Activated CD4-positive, CD25-positive, alpha-beta regulatory T cell treated with anti-CD3 and anti-CD28 coated beads, Interleukin-2, amount 50 U/mL, for 24 hours (primary cell): ENCODE data around the gene ARNT2.

Experiments
- ATAC-seq, 2 donors: fragments of 150-1000 bp; cut with Tn5 transposase; one replicate each; pipeline ENCODE4 v1.10.0; 2021; ENCODE audit warnings: mild to moderate bottlenecking in 1 of 2, moderate library complexity in 1 of 2

Gene ARNT2

DNA sequence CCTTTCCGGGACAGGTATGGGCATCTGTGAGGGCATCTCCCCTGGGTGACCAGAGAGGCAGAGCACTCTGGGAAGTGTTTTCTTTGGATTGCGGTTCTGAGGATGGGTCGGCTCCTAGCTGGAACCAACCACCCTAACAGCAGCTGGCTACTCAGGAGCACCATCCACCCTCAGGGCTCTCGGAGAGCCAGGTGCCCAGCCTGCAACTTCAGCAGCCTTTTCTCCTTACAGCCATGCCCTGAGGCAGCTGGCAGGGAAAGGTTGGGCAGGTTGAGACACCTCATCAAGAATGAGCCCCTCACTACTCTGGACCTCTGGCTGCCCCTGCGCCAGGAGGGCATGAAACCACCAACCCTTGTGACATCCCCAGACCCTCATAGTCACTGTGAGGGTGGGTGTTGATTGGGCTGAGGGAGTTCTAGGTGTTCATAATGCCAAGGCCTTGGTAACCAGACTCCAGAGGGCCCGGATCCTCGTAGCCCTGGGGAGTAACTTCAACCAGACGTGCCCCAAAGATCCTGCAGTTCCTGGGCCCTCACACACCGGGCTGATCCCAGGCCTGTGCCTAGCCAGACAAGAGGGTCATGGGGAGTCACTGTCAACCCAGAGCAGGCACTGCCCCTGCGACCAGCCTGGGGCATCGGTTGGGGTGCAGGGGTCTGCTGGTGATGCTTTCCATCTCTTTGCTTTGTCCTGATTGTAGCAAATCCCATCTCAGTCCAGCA lies 176.5 kb downstream of the ARNT2 start:
- ATAC-seq = no peak

- no peak for ATAC-seq
These were observed 177.8 kb downstream of the ARNT2 start for GRCh38 chr15:80581976-80582375.

- ATAC-seq = no peak
These were observed 178.7 kb downstream of the ARNT2 start for GRCh38 chr15:80582816-80583423.

GRCh38 chr15:80584561-80584964 lies 180.4 kb downstream of the ARNT2 start:
- ATAC-seq = no peak

GRCh38 chr15:80584973-80585525 lies 180.9 kb downstream of the ARNT2 start:
- ATAC-seq = no peak

DNA sequence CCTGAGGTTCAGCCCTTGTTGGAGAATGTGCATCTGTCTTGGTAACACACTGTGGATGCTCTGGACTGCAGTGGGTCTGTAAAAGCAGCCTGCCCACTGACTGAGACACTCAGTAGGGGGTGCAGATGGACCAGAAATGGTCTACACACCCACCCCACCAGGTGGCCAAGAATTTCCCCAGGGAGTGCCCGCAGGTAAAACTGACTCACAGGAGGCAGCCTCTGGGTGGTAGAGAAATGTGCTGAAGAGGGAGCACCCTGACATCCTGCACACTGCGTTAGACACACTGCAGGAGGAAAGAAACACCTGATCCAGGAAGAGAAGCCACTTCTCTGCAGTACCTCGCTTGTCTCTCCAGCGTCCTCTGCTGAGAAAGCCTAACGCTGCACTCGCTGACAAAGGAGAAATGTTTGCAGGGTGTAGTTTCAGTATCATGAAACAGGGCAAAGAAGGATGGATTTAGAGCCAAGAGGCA lies 181.4 kb downstream of the ARNT2 start:
- ATAC-seq = no peak

- no peak for ATAC-seq
These were observed 182.0 kb downstream of the ARNT2 start for GRCh38 chr15:80586161-80586560.

DNA sequence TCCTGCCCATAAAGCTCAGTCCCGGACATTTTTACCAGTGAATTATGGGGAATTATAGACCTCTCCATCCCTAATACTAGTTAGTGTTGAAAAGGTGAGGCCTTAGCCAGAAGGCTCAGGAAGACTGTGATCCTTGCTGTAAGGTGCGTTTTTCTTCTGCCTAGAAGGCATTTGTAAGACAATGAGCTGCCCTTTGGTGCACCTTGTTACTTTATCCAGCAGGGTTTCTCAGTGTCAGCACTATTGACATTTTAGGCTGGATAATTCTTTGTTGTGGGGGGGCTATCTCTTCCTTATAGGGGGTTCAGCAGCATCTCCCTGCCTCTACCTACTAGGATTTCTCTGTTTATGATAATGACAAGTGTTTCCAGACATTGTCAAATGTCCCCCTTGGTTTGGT lies 182.8 kb downstream of the ARNT2 start:
- no peak for ATAC-seq

DNA sequence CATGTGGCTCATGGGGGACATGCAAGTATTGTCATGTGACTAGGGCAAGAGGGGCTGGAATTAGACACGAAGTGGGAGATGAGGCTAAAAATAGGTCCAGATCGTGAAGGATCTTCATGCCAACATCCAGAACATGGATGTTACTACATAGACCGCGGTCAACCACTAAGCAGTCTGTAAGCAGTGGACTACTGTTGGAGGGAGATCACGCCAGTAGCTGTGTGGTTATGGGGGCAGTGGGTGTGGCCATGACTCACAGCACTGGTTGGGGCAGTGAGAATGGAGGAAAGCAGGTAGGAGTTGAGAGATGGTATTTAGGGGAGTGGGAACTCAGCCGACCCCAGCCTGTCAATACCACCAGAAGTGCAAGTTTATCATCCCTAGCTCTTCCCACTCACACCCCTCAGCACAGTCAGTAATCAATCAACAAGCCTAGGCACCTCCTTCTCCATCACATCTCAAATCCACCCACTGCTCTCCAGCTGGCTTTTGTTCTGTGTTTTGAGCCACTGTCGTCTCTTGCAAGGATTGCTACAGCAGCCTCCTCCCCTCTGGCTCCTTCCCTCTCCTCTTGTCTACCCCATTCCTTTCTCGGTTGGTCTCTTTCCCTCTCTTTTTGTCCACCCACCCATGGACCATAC lies 183.8 kb downstream of the ARNT2 start:
- ATAC-seq = no peak

DNA sequence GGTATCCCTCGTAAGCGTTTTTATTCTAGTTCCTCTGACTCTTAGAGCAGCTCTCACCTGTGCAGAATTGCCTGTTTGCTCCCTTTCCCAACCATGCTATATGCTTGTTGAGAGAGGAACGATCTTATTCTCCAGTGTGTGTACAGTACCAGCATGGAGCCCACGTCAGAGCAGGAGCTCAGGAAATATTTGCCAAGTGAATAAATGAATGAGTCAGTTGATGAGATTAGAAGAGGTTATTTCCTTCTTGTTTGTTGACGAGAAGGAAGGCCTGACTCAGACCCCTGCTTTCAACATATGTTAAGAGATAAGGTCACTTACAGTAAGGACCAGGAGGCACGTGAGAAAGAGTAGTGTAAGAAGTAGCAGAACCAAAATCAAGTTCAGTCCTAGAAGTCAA lies 184.6 kb downstream of the ARNT2 start:
- no peak for ATAC-seq

GRCh38 chr15:80590761-80591355 lies 186.7 kb downstream of the ARNT2 start:
- ATAC-seq = no peak

- no peak for ATAC-seq
These were observed 187.3 kb downstream of the ARNT2 start for GRCh38 chr15:80591471-80591870.

GRCh38 chr15:80591938-80592825 lies 188.0 kb downstream of the ARNT2 start:
- ATAC-seq = no peak

DNA sequence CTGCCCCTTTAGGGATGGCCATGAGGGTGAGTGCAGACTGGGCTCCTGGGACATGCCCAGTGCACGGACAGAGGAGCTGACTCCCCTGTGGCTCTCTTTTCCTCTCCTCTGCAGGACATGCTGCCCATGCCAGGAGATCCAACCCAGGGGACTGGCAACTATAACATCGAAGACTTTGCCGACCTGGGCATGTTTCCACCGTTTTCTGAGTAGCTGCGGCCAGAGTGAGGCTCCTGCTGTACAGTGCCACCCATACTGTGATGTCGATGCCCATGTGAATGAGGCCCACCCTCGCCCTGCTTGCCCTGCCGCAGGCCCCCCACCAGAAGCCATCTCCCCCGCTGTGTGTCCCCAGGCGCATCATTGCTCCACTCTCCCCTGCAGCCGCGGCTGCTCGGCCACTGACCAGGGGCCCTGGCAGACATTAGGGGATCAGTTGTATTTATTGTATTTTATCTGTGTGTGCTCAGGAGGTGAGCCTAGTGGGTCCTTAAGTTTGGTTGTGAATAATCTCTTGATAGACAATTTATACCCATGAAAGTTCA lies 189.4 kb downstream of the ARNT2 start:
- ATAC-seq = no peak

DNA sequence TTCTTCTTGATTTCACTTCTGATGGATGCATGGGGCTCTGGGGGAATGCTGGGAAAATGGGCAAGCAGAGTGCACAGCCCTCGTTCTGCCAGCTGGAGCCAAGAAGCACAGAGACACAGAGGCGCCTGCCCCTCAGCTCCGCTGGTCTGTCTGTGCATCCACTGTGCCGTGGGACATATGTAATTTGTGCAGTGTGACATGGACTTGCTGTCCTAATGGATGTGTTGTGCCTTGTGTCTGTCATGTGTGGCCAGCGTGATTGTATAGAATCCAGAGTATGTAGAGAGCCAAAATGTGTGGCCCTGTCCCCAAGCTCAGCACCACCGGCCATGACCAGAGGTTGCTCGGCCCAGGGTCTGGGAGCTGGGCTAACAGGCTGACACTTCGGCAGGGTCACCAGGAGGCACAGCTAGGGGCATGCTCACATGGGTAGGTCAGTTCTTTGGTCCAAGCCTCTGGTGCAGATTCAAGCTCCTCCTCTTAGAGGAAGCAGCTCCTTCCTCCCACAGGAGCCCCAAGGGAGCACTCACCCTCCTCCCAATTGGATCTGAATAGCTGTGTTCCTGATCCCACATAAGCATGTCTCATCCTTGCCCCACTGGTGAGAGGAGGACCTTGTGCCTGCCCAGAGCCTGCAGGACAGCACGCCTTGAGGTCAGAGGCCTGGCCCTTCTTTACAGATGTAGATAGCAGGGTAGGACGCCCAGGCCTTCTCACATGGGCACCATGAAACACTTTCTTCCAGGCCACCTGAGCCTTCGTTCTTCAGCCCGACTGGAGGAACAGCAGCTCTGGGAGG lies 190.1 kb downstream of the ARNT2 start:
- ATAC-seq = no peak

GRCh38 chr15:80595396-80595795 lies 191.2 kb downstream of the ARNT2 start:
- ATAC-seq = no peak

DNA sequence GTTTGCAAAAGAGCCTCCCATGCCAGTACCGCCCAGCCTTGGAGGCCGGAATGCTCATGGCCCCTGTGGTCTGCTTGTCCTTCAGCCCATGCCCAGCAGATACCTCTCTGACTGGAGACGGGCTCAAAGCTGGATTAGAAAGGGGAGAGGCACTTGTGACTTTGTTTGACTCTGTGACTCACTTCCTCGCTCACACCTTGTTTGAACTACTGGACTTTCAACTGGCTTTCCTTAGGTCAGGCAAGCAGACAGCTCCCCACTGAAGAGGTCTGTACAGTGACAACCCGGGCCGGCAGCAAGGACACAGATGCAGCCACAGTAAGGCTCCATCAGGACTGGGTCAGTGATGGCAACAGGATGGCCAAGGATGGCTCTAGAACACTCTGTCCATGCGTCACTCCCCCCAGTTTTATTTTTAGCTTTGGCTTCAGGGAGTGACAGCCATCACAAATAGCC lies 192.4 kb downstream of the ARNT2 start:
- no peak for ATAC-seq

DNA sequence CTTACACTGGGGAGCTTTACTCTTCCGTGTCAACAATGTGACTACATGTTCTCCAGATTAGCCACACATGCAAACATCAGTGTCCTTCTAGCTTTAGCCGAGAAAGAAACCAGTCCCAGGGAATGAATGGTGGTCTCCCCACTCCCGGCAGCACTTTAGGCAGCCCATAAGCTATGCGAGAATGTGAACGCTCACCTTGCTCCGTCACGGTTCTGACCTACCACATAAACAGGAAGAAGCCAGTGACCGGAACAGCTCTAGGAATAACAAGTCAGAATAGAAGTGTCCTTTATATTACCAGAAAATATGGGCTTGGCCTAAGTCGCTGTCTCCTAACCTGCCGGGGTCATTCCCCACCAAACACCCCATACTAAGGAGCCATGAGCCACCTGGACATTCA lies 192.9 kb downstream of the ARNT2 start:
- ATAC-seq = no peak

DNA sequence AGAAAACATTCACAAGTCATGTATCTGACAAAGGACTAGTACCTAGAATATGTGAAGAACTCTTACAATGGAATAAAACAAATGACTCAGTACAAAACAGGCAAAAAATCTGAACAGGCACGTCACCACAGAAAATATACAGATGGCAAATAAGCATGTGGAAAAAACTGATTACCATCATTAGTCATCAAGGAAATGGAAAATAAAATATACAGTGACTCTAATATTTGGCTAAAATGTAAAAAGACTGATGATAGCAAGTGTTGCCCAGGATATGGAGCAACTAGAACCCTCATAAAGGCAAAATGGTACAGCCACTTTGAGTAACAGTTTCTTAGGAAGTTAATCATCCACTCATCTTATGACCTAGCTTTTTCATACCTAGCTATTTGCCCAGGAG lies 195.2 kb downstream of the ARNT2 start:
- ATAC-seq = peak in 1 of 2 donors; percentile 41

DNA sequence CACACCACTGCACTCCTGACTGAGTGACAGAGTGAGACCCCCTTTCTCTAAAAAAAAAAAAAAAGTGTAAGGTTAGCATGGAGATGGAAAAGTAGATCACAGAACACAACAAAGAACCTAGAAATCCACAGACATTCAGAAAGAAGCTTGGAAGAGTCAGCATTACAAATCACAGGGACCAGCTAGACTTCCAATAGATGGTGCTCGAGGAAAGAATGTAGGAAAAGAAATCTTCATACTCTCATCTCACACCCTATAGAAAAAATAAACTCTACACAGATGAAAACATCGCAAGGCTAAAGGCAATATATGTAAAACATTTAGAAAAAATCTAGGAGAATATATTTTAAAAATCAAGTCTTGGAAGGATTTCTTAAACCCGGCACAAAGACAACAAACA lies 196.4 kb downstream of the ARNT2 start:
- ATAC-seq = no peak

GRCh38 chr15:80601256-80601655 lies 197.1 kb downstream of the ARNT2 start:
- no peak for ATAC-seq
